ENCODE results near the gene ADI1.
A peak's percentile ranks its signal among the peaks of the same experiment; 100 is the strongest.

GRCh38 chr2:3535794-3536681 is 16.7 kb upstream of the ADI1 start:
- TF ChIP-seq CTCF (IDR thresholded peaks at IDR 0.05; ENCODE audit: insufficient read depth, low read depth, low read length) (peak; percentile 24), EZH2 (IDR thresholded peaks at IDR 0.05; ENCODE audit: insufficient read depth, low read length) (no peak)

All from astrocyte (in vitro differentiated cells and primary cell).